Stimulated activated CD4-positive, alpha-beta T cell treated with anti-CD3 and anti-CD28 coated beads, TNF-alpha, amount 100 ng/mL, for 4 hours (primary cell): Measurements from ENCODE around the gene ZNF324.
"Not testable (repeated sequence)": the region's sequence is repeated elsewhere in the genome, so short reads cannot be mapped to it uniquely, and the experiment has no call there.

Experiments used
- DNase-seq, 3 experiments: peaks; one replicate each; pipeline ENCODE4 v3.0.0-alpha.2; 2020; ENCODE audit warnings: low read depth in 3 of 3

Gene ZNF324

DNA sequence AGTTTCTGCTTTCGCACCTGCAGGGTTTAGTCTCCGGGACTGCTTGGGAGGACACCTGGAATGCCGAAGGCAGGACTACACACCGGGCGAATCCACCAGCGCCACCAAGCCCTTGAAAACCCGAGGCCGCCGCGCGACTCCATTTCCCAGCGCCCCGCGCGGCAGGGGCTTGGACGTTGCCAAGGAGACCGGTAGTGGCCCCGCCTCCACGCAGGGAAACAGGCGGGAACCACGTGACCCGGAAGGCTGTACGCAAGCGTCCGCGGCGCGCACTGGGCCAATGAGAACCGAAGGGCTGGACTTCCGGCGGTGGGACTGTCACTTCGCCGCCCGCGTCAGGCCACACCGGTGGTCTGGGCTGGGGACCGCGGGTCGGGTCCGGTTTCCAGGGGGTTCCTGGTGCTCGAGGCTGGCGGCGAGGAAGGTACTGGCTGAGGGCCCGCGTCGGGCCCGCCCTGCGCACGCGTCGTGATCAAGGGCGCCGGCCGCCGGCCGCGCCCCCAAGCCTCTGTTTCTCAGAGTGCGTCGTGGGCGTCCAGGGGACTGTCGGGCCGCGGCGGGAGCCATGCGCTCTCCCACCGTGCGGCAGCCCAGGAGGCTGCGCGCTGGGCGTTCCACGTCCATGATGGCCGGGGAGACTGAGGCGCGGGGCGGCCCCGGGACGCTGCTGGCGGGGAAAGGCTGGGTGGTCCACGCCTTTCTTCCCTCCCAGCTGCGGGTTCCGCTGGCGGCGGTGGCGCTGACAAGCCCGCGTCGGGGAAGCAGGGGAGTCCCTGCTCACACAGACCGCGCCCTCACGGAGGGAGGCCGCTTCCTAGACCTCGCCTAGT is at the start of gene ZNF324:
Gene ZNF324 (plus strand): TSS at position 321 of the 830 bp plus-strand sequence. CDS start 2,106 bp downstream, outside the sequence.
- peak; percentile 92 to 96 (median 96) for DNase-seq

DNA sequence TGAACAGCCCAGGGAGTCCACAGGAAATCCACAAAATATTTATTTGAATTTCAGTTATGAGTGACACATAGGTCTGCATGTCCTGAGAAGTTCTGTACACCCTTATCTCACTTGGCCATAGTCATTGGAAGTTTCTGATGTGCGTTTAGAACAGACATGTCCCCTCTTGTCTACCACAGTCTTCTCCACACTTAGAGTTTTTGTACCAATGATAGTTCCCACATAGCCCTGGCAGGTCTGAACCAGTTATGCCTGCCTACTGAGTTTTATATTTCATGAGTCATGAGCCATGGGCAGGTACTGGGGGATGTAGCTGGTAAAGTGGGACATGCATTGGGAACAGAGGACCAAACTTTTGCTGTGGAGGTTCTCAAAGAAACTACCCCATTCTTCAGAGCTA is 38.3 kb upstream of the ZNF324 start:
- DNase-seq: no peak

DNA sequence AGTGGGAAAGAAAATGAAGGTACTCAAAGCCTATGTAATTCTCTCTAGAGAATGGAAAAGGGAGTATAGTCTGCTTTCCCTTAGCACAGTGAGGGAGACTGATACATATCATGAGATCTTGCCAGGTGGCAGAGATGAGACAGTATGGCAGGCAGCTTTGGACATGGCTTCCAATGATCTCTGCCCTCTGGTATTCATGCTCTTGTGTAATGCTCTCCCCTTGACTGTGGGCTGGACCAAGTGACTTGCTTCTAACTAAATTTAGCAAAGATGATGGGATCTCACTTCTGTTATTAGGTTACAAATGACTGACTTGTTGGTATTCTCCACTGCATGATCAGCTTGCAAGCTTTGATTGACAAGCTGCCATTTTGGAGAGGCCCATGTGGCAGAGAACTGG is 37.1 kb upstream of the ZNF324 start:
- no peak for DNase-seq

DNA sequence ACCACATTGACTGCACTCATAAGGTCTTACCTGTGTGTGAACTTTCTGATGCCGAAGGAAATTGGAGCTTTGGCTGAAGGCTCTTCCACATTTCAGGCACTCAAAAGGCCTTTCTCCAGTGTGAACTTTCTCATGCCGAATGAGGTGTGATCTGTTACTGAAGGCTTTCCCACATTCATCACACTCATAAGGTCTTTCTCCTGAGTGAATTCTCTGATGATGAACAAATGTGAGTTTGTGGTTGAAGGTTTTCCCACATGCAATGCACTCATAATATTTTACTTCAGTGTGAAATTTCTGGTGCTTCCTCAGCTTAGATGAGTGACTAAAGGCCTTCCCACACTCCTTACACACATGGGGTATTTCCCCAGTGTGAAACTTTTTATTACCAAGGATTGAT is 32.7 kb upstream of the ZNF324 start:
- no peak for DNase-seq

DNA sequence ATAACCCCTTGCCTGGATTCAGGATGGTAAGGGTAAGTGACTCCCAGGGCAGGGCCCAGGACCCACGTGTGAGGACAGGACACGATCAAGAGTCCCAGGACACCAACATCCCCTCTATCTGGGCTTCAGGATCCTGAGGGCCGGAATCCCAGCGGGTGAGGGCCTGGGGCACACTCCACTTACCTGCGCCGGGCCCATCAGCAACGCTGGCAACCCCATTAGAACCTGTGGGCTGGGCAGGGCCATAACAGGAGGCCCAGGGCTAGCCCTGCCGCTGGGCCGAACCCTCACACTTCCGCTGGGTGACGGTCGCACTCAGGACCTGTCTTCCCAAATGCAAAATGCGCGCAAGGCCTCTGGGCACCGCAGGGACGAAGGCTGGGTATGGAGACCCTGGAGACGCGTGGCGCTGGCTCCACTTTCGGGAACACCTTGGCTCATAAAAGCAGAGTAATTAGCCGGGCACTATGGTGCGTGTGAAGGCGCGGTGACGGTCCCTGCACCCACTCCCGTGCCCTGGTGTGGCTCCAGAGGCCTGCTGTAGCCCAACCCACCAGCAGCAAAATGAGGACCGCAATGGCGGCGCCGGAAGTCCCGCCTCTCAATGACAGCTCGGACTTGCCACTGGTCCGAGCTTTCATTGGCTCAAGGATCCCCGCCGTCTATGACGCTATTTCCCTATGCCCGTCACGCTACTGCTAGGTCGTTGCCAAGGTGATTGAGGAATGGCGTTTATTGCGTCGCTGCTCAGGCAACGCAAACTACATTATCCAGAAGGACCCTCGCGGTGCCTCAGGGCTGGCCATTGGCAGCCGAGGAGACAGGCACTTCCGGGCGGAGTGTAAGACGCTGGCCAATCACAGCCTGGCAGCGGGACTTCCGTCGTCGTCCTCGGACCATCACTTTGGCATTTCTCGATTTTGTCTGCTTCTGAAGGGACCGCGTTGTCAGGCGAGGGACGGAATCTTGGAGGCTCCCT is 27.0 kb upstream of the ZNF324 start, which contains the start of gene ZNF132:
Gene ZNF132 (minus strand): TSS at position 578 of the 979 bp plus-strand sequence. CDS start 332 bp downstream, at position 246.
- peak; percentile 67 to 91 (median 85) for DNase-seq

DNA sequence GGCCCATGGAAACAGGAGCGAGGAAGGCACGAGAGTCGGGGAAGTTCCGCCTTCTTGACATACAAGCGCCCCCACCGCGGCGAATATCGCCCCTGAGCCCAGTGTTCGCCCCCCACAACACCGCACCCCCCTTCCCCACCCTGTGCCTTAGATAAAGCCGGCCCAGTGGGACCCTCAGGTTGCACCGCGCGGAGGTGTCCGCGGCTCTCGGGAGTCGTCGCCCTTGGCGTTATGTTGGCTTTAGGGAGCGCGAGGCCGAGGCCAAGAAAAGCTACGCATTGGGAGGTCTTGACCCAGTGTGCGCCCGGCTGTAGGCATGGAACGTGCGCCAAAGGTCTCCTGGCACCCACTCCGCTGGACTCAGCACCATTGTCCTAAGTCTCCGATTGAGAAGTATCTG is 26.3 kb upstream of the ZNF324 start:
- no peak for DNase-seq

DNA sequence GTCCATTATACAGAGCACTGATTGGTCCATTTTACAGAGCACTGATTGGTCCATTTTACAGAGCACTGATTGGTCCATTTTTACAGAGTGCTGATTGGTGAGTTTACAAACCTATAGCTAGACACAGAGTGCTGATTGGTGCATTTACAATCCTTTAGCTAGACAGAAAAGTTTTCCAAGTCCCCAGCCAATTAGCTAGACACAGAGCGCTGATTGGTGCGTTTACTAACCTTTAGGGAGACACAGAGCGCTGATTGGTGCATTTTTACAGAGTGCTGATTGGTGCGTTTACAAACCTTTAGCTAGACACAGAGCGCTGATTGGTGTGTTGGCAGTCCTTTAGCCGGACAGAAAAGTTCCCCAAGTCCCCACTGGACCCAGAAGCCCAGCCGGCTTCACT is 23.9 kb upstream of the ZNF324 start:
- DNase-seq: not testable (repeated sequence)

DNA sequence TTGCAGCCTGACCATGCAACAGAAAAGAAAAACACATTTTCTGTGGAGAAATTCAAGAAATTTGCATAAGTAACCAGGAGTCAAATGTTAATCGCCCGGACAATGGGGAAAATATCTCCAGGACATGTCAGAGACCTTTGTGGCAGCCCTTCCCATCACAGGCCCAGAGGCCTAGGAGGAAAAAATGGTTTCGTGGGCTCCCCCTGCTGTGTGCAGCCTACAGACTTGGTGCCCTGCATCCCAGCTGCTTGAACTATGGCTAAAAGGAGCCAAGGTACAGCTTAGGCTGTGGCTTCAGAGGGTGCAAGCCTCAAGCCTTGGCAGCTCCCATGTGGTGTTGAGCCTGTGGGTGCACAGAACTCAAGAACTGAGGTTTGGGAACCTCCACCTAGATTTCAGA is 18.0 kb upstream of the ZNF324 start:
- not testable (repeated sequence) for DNase-seq

DNA sequence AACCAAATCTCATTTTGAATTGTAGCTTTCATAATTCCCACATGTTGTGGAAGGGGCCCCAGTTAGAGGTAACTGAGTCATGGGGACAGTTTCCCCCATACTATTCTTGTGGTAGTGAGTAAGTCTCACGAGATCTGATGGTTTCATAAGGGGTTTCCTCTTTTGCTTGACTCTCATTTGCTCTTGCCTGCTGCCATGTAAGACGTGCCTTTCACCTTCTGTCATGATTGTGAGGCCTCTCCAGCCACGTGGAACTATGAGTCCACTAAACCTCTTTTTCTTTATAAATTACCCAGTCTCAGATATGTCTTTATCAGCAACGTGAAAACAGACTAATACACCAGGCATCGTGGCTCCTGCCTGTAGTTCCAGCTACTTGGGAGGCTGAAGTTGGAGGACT is 16.9 kb upstream of the ZNF324 start:
- DNase-seq: not testable (repeated sequence)

DNA sequence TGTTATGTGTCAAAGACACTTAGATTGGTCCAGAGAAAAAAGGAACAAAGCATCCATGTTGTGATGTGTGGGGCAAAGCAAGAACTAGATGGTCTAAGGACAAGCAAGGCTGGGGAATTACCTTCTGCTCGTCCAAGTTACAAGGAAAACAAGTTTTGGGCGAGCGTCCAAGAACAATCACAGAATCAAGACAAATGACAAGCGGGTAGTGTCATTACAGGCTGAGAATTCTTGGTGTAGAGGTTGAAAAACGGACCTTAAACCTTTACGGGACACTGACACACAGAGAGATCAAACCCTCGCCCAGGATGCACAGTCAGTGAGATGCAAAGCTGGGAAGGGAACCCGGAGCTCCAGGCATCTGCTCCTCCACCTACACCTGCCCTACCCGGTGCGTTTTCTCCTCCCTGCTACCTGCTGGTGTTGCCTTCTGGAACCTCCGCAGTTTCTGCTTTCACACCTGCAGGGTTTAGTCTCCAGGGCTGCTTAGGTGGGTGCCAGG is 16.0 kb upstream of the ZNF324 start:
- no peak for DNase-seq

DNA sequence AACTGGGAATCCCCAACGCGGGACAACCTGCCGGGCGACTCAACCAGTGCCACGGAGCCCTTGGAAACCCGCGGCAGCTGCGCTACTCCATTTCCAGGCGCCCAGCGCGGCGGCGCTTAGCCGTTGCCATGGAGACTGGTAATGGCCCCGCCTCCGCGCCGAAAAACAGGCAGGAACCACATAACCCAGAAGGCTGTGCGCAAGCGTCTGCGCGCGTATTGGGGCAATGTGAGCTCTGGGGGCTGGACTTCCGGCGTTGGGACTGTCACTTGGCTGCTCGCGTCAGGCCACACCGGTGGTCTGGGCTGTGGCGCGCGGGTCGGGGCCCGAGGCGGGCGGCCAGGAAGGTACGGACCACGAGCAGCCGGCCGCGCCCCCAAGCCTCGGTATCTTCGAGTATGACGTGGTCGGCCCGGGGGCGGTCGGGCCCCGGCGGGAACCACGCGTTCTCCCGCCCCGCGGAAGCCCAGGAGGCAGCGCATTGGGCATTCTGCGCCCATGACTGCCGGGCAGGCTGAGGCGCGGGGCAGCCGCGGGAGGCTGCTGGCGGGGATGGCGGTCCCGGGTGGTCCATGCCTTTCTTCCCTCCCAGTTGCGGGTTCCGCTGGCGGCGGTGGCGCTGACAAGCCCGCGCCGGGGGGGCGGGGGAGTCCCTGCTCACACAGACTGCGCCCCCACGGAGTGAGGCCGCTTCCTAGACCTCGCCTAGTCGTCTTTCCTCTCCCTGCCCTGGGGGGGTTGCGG is 15.3 kb upstream of the ZNF324 start, which contains the start of gene ZNF324B:
Gene ZNF324B (plus strand): TSS at position 265 of the 744 bp plus-strand sequence. CDS start 2,080 bp downstream, outside the sequence.
- DNase-seq: peak; percentile 85 to 95 (median 95)

DNA sequence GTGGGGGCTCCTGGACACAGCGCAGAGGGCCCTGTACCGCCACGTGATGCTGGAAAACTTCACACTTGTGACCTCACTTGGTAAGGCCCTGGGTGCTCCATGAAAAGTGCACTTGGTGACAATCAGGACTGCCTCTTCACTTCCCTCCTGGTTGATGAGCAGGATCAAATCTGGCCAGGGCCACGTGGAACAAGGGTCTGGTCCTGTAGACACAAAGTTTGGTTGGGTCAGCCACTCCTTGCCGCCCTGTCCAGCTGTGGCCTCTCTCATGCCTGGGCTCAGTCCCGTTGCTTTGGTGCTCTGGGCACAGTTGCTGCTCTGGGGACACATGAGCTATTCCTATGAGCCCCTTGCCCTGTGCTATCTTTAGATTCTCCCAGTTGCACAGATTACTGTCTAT is 13.1 kb upstream of the ZNF324 start:
- DNase-seq: no peak

DNA sequence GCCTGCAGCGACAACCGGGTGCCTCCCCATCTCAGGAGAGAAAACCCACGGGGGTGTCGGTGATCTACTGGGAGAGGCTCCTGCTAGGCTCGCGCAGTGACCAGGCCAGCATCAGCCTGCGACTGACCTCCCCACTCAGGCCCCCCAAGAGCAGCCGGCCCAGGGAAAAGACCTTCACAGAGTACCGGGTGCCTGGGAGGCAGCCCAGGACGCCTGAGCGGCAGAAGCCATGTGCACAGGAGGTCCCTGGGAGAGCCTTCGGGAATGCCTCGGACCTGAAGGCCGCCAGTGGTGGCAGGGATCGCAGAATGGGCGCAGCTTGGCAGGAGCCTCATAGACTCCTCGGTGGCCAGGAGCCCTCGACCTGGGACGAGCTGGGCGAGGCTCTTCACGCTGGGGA is 11.6 kb upstream of the ZNF324 start:
- no peak for DNase-seq

DNA sequence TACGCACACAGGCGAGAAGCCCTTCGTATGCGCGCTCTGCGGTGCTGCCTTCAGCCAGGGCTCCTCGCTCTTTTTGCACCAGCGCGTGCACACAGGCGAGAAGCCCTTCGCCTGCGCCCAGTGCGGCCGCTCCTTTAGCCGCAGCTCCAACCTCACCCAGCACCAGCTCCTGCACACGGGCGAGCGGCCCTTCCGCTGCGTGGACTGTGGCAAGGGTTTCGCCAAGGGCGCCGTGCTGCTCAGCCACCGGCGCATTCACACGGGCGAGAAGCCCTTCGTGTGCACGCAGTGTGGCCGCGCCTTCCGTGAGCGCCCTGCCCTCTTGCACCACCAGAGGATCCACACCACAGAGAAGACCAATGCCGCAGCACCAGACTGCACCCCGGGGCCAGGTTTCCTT is 10.8 kb upstream of the ZNF324 start:
- DNase-seq: no peak

DNA sequence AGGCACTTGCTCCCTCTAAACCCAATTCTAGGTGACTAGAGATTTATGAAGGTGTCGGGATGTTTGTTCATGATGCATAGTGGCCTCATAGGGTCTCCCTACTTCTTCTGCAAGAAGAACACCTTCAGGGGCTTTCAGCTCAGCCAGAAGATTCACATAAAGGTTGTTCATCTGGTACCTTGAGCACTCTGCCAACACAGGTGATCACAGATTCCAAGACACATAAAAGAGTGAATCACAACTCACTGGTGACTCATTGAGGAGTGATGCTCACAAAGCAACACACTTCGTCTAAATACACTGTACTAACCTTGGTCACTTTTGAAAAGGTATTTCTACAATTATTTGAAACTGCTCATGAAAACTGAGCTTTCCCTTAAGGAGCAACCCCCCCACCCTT is 6.8 kb upstream of the ZNF324 start:
- no peak for DNase-seq

DNA sequence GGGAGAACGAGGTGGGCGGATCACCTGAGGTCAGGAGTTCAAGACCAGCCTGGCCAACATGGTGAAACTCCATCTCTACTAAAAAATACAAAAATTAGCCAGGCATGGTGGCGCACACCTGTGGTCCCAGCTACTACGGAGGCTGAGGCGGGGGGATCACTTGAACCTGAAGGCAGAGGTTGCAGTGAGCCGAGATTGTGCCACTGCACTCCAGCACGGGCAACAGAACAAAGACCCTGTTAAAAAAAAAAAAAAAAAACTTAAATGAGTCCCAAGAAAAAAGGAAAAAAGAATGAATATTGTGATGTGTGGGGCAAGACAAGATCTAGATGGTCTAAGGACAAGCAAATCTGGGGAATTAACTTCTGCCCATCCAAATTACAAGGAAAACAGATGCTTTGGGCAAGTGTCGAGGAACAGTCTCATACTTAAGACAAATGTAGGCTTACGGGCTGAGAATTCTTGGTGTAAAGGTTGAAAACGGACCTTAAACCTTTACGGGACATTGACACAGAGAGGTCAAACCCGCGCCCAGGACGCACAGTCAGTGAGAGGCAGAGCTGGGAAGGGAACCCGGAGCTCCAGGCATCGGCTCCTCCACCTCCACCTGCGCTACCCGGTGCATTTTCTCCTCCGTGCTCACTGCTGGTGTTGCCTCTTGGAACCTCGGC is 656 bp upstream of the ZNF324 start:
- DNase-seq: no peak

DNA sequence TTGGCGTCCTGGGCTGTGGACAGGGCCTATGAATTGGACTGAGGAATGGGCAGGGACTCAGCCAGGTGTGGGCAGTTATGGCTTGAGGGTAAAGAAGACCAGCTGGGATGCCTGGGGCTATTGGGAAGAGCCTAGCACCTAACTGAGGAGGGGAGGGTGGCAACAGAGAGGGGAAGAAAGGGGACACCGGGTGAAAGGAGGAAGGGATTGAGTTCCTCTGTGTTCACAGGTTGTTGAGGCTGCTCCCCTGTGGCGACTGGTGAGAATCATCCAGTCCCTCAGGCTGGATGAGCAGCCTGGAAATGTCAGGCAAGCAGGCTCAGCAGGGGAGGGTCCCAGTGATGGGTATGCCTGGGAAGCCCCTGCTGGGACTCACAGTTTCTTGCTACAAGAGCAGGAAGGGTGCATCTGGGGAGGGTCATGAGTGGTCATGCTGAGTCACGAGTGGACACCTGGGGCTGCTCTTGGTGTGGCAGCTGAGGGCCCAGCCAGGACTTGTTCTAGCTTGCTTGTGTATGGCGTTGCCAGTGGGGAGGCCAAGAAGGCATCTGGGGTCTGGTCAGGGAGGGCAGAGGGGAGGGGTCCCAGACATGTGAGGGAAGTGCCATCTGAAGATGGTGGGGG is 1.4 kb downstream of the ZNF324 start:
- no peak for DNase-seq

DNA sequence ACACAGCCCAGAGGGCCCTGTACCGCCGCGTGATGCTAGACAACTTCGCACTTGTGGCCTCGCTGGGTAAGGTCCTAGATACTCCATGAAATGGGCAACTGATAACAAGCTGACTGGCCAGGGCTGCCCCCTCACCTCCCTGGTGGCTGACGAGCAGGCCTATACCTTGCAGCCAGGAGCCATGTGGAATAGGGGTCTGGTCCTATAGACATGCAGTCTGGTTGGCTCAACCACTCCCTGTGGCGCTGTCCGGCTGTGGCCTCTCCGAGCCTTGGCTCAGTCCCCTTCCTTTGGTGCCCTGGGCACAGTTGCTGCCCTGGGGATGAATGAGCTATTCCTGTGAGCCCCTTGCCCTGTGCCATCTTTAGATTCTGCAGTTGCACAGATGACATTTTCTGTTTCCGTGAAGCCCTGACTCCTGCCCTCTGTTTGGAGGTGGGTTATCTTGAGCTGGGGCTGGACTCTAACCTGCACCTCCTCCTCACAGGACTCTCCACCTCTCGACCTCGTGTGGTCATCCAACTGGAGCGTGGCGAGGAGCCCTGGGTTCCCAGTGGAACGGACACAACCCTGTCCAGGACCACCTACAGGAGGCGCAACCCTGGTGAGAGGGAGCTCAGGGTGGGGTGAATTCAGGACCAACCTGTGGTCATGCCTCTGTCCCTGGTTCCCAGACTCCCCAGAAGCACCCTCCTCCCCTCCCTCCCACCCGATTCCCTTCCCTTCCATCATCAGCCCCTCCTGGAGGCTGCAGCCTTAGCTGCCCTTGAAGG is 2.5 kb downstream of the ZNF324 start:
- DNase-seq: no peak

DNA sequence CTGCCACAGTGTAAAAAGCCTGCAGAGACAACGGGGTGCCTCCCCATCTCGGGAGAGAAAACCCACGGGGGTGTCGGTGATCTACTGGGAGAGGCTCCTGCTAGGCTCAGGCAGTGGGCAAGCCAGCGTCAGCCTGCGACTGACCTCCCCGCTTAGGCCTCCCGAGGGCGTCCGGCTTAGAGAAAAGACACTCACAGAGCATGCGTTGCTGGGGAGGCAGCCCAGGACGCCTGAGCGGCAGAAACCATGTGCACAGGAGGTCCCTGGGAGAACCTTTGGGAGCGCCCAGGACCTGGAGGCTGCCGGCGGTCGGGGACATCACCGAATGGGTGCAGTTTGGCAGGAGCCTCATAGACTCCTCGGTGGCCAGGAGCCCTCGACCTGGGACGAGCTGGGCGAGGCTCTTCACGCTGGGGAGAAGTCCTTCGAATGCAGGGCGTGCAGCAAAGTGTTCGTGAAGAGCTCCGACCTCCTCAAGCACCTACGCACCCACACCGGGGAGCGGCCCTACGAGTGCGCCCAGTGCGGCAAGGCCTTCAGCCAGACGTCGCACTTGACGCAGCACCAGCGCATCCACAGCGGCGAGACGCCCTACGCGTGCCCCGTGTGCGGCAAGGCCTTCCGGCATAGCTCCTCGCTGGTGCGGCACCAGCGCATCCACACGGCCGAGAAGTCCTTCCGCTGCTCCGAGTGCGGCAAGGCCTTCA is 4.1 kb downstream of the ZNF324 start:
- DNase-seq: not testable (repeated sequence)
